Suppressor macrophage (primary cell): ENCODE results near the gene PLEKHA1.

Experiments used
- DNase-seq, 4 experiments: peaks; one replicate each; pipeline ENCODE4 v3.0.0-alpha.2; 2020 to 2022

The PLEKHA1 gene

GRCh38 chr10:122347170-122347841 lies 27.2 kb upstream of the PLEKHA1 start:
- DNase-seq, result no peak

GRCh38 chr10:122348512-122348911 lies 26.0 kb upstream of the PLEKHA1 start:
- DNase-seq, result no peak

- no peak for DNase-seq
Measured at GRCh38 chr10:122348935-122349361, 25.6 kb upstream of the PLEKHA1 start.

GRCh38 chr10:122349758-122350369 lies 24.6 kb upstream of the PLEKHA1 start:
- DNase-seq, result no peak

GRCh38 chr10:122350893-122351292 lies 23.6 kb upstream of the PLEKHA1 start:
- no peak for DNase-seq

GRCh38 chr10:122352817-122353525 lies 21.5 kb upstream of the PLEKHA1 start:
- DNase-seq, result no peak

- no peak for DNase-seq
Measured at GRCh38 chr10:122354383-122354782, 20.1 kb upstream of the PLEKHA1 start.

- no peak for DNase-seq
Measured at GRCh38 chr10:122357685-122358084, 16.8 kb upstream of the PLEKHA1 start.

GRCh38 chr10:122359621-122360020 lies 14.9 kb upstream of the PLEKHA1 start:
- peak; percentile 22 to 66 (median 46) for DNase-seq

GRCh38 chr10:122361046-122361445 lies 13.5 kb upstream of the PLEKHA1 start:
- no peak for DNase-seq

- DNase-seq, result no peak
Measured at GRCh38 chr10:122362031-122362592, 12.4 kb upstream of the PLEKHA1 start.

- no peak for DNase-seq
Measured at GRCh38 chr10:122362621-122363020, 11.9 kb upstream of the PLEKHA1 start.

- no peak for DNase-seq
Measured at GRCh38 chr10:122363311-122363710, 11.2 kb upstream of the PLEKHA1 start.

- no peak for DNase-seq
Measured at GRCh38 chr10:122363722-122364463, 10.6 kb upstream of the PLEKHA1 start.

GRCh38 chr10:122368502-122369254 lies 5.8 kb upstream of the PLEKHA1 start:
- DNase-seq, result no peak

- no peak for DNase-seq
Measured at GRCh38 chr10:122373108-122373507, 1.4 kb upstream of the PLEKHA1 start.

- no peak for DNase-seq
Measured at GRCh38 chr10:122373721-122374120, 787 bp upstream of the PLEKHA1 start.

- peak; percentile 52 to 86 (median 72) for DNase-seq
Measured at GRCh38 chr10:122374859-122375678, 561 bp downstream of the PLEKHA1 start.

- DNase-seq, result no peak
Measured at GRCh38 chr10:122375679-122376160, 1.2 kb downstream of the PLEKHA1 start.

GRCh38 chr10:122376364-122376961 lies 2.0 kb downstream of the PLEKHA1 start:
- no peak for DNase-seq
